Eye (tissue), 1 donor: ENCODE results near the gene PKN1.

Source experiments
- DNase-seq: peaks from one replicate; pipeline ENCODE4 v3.0.0-alpha.2; 2015

The PKN1 gene

DNA sequence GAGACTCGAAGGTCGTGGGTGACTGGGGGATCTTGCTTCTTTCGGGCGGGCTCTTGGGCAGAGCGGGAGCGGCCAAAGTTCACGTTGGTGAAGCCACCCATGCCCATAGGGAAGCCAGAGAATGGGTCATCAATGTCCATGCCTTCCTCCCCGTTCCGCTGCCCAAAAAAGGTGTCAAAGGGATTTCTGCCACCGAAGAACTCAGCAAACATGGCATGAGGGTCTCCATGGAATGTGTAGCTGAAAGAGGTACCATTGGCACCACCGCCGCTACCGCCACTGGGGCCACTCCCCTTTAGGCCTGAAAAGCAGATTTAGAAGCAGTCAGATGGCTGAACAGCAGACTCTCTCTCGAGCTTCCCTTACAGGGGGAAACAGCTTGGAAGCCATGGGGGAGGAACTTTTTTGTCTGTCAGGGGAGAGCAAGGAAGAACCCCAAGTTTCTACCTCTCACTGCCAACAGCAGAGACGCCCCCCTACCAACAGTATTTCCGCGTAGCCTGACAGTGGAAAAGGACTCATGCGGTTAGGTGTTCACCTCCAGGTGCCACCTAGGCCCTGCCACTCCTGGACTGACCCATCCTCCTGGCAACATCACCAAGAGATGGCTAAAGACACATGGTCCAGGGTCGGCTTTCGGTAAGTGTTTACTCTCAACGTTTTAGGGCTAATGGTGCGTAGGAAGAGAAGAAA, 83.8 kb downstream of the PKN1 start:
- no peak for DNase-seq

DNA sequence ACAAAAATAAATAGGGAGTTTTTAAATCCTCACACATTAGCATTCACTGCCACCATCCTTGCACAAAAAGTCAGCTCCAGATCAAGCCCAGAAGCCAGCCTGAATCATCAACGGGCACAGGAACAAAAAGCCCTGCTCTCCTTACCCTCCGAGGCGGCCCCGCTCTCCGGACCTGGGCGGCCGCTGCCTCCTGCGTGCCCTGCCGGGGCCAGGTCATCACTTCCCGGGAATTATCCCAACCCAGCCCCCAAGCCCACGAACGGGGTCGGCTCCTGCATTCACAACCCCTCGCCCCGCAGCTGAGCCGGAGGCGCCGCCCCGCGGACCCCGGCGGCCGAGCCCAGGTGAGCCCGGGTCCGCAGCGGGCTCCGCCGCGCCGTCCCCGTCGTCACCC, 84.3 kb downstream of the PKN1 start:
- DNase-seq, result peak; percentile 19

DNA sequence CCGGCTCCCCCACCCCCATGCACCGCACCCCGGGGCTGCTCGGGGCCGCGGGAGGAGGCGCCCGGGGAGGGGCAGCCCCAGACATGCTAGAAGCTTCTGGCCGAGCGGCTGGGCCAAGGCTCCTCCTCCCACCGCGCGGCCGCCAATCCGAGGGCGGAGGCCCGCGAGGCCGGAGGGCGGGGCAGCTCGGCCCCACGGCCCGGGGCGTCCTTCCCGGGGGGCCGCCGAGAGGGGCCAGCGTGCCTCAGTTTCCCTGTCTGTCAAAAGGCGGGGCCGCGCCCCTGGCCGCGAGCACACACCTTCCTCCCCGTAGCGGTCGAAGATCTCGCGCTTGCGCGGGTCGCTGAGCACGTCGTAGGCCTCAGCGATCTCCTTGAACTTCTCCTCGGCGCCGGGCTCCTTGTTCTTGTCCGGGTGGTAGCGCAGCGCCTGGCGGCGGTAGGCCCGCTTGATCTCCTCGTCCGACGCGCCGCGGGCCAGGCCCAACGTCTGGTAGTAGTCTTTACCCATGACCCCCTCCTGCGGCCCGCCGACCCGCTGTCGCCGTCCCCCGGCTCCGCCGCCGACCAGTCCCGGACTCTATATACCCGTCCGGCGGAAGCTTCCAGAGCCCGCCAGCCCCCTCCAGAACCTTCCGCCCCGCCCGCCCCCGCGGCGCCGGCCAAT, 84.9 kb downstream of the PKN1 start, which contains the start of gene DNAJB1:
DNAJB1 (minus strand) TSS at position 558 of the 666 bp plus-strand sequence; CDS start at position 510, 48 bp downstream.
- DNase-seq, result no peak

DNA sequence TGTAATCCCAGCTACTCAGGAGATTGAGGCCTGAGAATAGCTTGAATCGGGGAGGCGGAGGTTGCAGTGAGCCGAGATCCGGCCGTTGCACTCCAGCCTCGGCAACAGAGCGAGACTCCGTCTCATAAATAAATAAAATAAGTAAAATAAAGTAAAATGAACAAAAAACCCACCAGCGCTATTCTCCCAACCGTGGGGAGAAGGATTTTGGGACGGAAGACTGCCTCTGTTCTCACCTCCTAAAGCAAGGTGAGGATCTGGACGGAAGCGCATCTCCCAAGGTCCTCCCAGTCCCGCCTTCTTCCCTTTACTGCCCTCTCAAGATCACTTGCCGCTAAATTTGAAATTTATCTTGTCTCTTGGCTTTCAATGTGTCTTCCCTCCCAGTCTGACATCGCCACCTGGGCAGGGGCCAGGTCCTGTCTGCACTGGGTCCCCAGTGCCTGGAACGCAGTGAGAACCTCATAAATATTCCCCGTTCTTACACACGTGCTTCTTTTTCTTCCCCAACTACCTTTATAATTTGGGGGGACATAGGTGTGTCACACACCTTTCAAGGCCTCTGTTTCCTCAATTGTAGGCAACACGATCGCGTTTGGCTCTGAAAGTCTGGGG, 86.2 kb downstream of the PKN1 start:
- DNase-seq, result no peak

DNA sequence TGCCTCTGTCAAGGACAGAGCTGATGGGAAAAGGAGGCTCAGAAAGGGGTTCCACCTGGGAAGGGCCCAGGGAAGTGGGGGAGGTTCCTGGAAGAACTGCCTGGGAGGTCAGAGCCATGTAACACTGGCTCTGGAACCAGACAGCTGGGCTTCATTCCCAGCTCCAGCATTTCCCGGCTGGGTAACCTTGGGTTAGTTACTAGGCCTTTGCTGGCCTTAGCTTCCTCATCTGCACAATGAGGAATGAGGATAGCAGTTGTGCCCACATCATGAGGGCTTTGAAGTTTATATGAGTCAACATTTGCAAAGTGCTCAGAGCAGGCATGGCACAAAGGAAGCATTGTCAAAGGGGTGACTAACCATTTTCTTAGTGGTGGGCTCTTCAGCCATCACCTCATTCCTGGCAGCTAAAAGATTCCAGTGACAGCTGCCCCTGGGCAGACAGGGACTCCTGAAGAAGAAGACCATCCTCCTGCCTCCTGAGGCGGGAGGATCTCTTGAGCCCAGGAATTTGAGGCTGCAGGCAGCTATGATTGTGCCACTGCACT, 86.8 kb downstream of the PKN1 start:
- DNase-seq, result no peak

DNA sequence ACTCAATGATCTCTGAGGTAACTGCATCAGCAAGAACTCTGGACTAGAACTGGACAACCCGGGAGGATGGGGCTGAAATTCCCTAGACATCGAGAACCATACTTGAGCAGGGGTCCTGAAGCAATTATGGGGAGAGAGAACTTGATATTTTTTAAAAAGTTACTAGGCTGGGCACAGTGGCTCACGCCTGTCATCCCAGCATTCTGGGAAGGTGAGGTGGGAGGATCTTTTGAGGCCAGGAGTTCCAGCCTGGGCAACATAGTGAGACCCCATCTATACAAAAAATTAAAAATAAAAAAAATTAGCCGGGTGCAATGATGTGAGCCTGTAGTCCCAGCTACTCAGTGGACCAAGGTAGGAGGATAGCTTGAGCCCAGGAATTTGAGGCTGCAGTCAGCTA, 87.4 kb downstream of the PKN1 start:
- no peak for DNase-seq
